ENCODE results near the gene ACADVL.
A peak's percentile ranks its signal among the peaks of the same experiment; 100 is the strongest.

ACADVL gene

GRCh38 chr17:7252176-7253043 is 32.7 kb downstream of the ACADVL start, which contains the start of gene ELP5:
Gene ELP5, plus strand, starts transcription at chr17:7252215. Its CDS starts 336 bp downstream, at chr17:7252551.
- DNase-seq, result peak; percentile 93

- DNase-seq, result no peak
These were observed 33.3 kb downstream of the ACADVL start for GRCh38 chr17:7253082-7253481.

- DNase-seq, result no peak
These were observed 34.8 kb downstream of the ACADVL start for GRCh38 chr17:7254511-7254910.

GRCh38 chr17:7256766-7257456 is 37.2 kb downstream of the ACADVL start:
- no peak for DNase-seq

- no peak for DNase-seq
These were observed 39.2 kb downstream of the ACADVL start for GRCh38 chr17:7258731-7259554.

- DNase-seq, result no peak
These were observed 39.8 kb downstream of the ACADVL start for GRCh38 chr17:7259555-7259889.

GRCh38 chr17:7260151-7260550 is 40.4 kb downstream of the ACADVL start:
- DNase-seq, result no peak

- DNase-seq, result no peak
These were observed 41.1 kb downstream of the ACADVL start for GRCh38 chr17:7260651-7261378.

- no peak for DNase-seq
These were observed 41.8 kb downstream of the ACADVL start for GRCh38 chr17:7261379-7262191.

- DNase-seq, result no peak
These were observed 42.6 kb downstream of the ACADVL start, which contains the start of gene CLDN7 for GRCh38 chr17:7262192-7262934. Gene CLDN7, minus strand, starts transcription at chr17:7262478. Its CDS starts 435 bp downstream, at chr17:7262043.

- DNase-seq, result no peak
These were observed 43.4 kb downstream of the ACADVL start for GRCh38 chr17:7262935-7263800.

GRCh38 chr17:7263801-7264078 is 44.0 kb downstream of the ACADVL start:
- DNase-seq, result no peak

GRCh38 chr17:7266784-7267183 is 47.0 kb downstream of the ACADVL start:
- no peak for DNase-seq

Measured in NCI-H226 (cell line).